ENCODE data around the gene ANKS3. TPM values are rescaled to one million over a fixed set of nuclear protein-coding genes. Genes with fewer than 3 reads are reported as not detected.
"Not testable (repeated sequence)": the region's sequence is repeated elsewhere in the genome, so short reads cannot be mapped to it uniquely, and the experiment has no call there.

Gene ANKS3
- total RNA-seq, 1 experiment from 2014 or later = 25.5 TPM

DNA sequence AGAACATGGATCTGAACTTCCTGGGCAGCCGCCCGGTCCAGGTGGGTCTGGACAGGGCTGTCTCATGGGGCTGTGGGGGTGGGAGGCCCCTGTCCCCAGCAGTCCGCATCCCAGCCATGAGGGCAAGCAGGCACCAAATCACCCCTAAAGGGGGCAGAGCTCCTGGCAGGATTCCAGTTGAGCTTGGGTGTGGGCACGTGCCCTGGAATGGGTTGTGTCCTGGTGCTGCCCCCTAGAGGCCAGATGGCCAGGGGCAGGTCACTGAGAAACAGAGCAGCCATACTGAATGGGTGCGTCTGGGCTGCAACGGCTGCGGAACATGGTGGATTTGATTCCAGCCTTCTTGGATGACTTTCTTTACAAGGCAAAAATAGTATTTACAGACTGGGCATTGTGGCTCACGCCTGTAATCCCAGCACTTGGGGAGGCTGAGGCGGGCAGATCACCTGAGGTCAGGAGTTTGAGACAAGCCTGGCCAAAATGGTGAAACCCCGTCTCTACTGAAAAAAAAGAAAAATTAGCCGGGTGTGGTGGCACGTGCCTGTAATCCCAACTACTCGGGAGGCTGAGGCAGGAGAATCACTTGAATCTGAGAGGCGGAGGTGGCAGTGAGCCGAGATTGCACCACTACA, 83.5 kb downstream of the ANKS3 start:
- H4K20me1 ChIP-seq (ENCODE audit: insufficient read depth); BruUV-seq (replicated peaks); POLR2A ChIA-PET; H3K36me3 ChIP-seq (ENCODE audit: control insufficient read depth in 1 of 2, insufficient read depth in 2 of 2, low read length in 2 of 2); H3K9me2 ChIP-seq (ENCODE audit: insufficient read depth); H3K4me3 ChIP-seq (replicated peaks in 1 of 2; ENCODE audit: low read depth in 1 of 2, low read length in 2 of 2); H3K9ac ChIP-seq (ENCODE audit: low read length); H3K4me1 ChIP-seq (ENCODE audit: control insufficient read depth in 1 of 2, insufficient read depth in 2 of 2, low read length in 2 of 2); H3K27ac ChIP-seq (ENCODE audit: low read depth, low read length); H2AFZ ChIP-seq (ENCODE audit: low read depth, low read length, poor library complexity, severe bottlenecking); H3K9me3 ChIP-seq (ENCODE audit: control insufficient read depth in 1 of 2, insufficient read depth in 1 of 2, low read depth in 1 of 2, low read length in 2 of 2); H3K27me3 ChIP-seq (ENCODE audit: insufficient read depth, low read length): not testable (repeated sequence)
- ATAC-seq = peak; percentile 94
- peak; percentile 72 for DNase-seq (ENCODE audit: low read depth, low spot score)
- CTCF ChIA-PET = interaction anchor here (0.5 to 1.3 kb wide), 6 partner anchors 16 to 307 kb away, joined by 3 to 5 read pairs (median 3); partner anchors contain the start of genes MGRN1 and SEC14L5
- RAD21 ChIA-PET (ENCODE audit: low non-redundant PET in 1 of 2, low total read pairs in 2 of 2, uncharacterized antibody in 2 of 2, unreplicated experiment in 2 of 2) = interaction anchor here in 1 of 2 experiments (0.6 kb wide), 1 partner anchor 102 kb away, joined by 3 read pairs; no protein-coding TSS in a partner anchor
- peak overlapping the region; percentile 19; the same call in 1 of the 2 replicates for H3K4me2 ChIP-seq (ENCODE audit: low read length)
- intact Hi-C loops (cut with micrococcal nuclease) = loop anchor here (10.0 kb wide), 1 partner anchor 136 kb away; no protein-coding TSS in a partner anchor
- peak; percentile 74 for TF ChIP-seq YY1 (IDR thresholded peaks at IDR 0.05; ENCODE audit: extremely low read depth, insufficient replicate concordance, low read depth, low read length)
- TF ChIP-seq, protein P1, sequence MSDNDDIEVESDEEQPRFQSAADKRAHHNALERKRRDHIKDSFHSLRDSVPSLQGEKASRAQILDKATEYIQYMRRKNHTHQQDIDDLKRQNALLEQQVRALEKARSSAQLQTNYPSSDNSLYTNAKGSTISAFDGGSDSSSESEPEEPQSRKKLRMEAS (IDR thresholded peaks at IDR 0.05) = peak; percentile 77
- TF ChIP-seq, protein P2, sequence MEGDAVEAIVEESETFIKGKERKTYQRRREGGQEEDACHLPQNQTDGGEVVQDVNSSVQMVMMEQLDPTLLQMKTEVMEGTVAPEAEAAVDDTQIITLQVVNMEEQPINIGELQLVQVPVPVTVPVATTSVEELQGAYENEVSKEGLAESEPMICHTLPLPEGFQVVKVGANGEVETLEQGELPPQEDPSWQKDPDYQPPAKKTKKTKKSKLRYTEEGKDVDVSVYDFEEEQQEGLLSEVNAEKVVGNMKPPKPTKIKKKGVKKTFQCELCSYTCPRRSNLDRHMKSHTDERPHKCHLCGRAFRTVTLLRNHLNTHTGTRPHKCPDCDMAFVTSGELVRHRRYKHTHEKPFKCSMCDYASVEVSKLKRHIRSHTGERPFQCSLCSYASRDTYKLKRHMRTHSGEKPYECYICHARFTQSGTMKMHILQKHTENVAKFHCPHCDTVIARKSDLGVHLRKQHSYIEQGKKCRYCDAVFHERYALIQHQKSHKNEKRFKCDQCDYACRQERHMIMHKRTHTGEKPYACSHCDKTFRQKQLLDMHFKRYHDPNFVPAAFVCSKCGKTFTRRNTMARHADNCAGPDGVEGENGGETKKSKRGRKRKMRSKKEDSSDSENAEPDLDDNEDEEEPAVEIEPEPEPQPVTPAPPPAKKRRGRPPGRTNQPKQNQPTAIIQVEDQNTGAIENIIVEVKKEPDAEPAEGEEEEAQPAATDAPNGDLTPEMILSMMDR (IDR thresholded peaks at IDR 0.05 in 2 of 3, conservative IDR thresholded peaks at IDR 0.05 in 1 of 3; ENCODE audit: borderline replicate concordance in 1 of 3, insufficient read depth in 1 of 3, low read depth in 2 of 3, low read length in 2 of 3) = peak; percentile 80 to 96 (median 96)
- 0 out of 2 replicates have a peak, but pooled peaks have one; percentile 23 for TF ChIP-seq POLR2AphosphoS5 (IDR thresholded peaks at IDR 0.05; ENCODE audit: low read depth, low read length)
- TF ChIP-seq RAD21 (IDR thresholded peaks at IDR 0.05; ENCODE audit: low read depth) = peak; percentile 53; the same call in 1 of the 2 replicates
- TF ChIP-seq CBX3 (IDR thresholded peaks at IDR 0.05; ENCODE audit: low read depth) = peak; percentile 18; the same call in 1 of the 2 replicates
- H3K79me2 ChIP-seq (ENCODE audit: insufficient read depth, low read length) = peaks cover 37% of the 10 kb centered on the region
